GM10266 (cell line): ENCODE measurements around the gene CYP8B1.

Source experiments
- DNase-seq: peaks from one replicate; pipeline ENCODE4 v3.0.0; 2012; ENCODE audit errors: extremely low spot score
- CTCF ChIP-seq: IDR thresholded peaks from 2 replicates; pipeline ENCODE4 v1.5.1; 2012; ENCODE audit warnings: mild to moderate bottlenecking, low read depth; ENCODE audit not compliant: control insufficient read depth, insufficient read depth; ENCODE audit errors: missing control alignments

Gene CYP8B1

GRCh38 chr3:42830437-42831320 is 45.0 kb downstream of the CYP8B1 start:
- DNase-seq = no peak

DNA sequence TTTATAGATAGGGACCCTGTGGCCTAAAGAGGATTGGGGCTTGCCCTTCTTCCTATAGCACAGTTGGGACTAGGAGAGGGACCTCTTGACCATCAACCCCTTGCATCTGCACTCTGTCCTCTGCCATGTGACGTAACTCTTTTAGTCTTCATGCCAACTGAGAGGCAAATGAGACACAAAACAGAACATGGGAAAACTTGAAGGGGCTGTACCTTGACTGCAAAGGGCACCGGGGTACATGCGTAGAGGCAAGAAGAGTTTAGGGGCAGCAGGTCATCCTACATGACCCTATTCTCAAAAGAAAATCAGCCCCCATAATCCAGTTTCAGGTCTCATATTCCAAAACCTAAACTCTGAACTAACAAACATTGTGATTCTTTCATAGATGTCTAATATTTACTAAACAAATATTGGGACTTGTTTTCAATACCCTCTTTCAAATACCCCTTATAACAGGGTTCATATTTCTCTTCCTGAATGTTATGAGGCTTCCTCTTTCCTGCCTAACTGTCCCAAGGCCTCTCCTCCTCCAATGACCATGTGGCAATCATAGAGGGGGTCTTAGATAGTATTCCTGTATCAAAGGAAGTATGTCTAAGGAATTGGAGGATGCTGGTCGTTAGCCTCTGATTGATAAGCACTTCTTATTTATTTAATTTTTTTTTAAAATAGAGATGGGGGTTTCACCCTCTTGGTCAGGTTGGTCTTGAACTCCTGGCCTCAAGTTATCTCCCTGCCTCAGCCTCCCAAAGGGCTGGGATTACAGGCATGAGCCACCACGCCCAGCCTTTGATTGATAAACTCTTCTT is 45.8 kb downstream of the CYP8B1 start:
- DNase-seq = no peak
- no peak for TF ChIP-seq CTCF

More at GRCh38 chr3:42830437-42831320, 45.0 kb downstream of the CYP8B1 start:
- peak; percentile 27 for TF ChIP-seq CTCF

DNA sequence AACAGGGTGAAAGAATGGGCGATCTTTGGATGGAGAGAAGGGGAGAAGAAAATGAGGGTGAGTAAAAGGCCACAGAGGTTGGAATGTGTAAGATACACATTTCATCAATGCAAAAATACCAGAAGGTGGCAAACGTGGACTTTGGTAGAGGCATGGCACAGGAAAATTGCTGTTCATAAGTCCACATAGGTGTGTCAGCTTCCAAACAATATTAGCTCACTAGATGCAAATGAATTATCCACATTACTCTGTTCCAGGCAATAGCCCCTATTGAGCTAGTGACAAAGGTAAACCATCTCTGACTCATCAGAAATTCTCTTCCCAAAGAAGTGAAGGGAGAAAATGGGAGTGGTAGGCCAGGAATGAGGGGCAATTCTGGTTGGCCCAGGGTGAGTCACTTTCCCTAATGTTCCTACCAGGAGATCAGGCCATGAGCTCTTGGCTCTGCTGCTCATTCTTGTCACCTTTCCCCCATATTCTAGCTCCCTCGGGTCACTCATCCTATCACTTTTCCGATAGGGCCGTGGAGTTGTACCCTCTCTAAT is 46.5 kb downstream of the CYP8B1 start:
- TF ChIP-seq CTCF = no peak
- DNase-seq = no peak

DNA sequence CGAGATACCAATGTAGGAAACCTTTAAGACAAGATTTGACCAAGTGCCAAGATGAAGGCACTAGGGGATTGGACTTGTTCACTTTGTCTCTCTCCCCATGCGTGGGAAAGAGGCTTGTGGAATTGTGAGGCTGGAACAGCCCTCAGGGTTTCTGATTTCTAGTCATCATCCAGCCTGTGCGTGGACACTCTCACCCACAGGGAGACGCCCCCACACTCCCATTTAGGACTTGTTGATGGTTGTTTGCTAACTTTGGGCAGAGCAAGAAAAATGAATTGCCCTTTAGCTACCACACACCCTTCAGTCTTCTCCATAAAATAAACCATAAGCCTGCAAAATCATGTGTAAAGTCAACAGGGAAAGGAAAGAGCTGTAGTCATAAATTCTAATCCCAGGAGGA is 48.0 kb downstream of the CYP8B1 start:
- TF ChIP-seq CTCF = no peak
- no peak for DNase-seq

- DNase-seq = no peak
- TF ChIP-seq CTCF = no peak
Measured at GRCh38 chr3:42827023-42827422, 48.7 kb downstream of the CYP8B1 start.

- DNase-seq = no peak
- no peak for TF ChIP-seq CTCF
Measured at GRCh38 chr3:42826141-42826540, 49.5 kb downstream of the CYP8B1 start.
